NCI-H748 treated with DMSO at 0.1 percent for 48 hours (cell line): Measurements from ENCODE around the gene ZBTB49.
"Not testable (repeated sequence)": the region's sequence is repeated elsewhere in the genome, so short reads cannot be mapped to it uniquely, and the experiment has no call there.

Experiments used
- DNase-seq: peaks from one replicate; lab custom pipeline; 2025; lab: John Stamatoyannopoulos, UW

Gene ZBTB49

GRCh38 chr4:4325321-4325720 lies 35.3 kb downstream of the ZBTB49 start:
- DNase-seq, result no peak

GRCh38 chr4:4326166-4326565 lies 36.1 kb downstream of the ZBTB49 start:
- no peak for DNase-seq

GRCh38 chr4:4327652-4328121 lies 37.6 kb downstream of the ZBTB49 start:
- no peak for DNase-seq

- no peak for DNase-seq
These were observed 38.2 kb downstream of the ZBTB49 start for GRCh38 chr4:4328206-4328605.

GRCh38 chr4:4328840-4329239 lies 38.8 kb downstream of the ZBTB49 start:
- DNase-seq, result no peak

- DNase-seq, result no peak
These were observed 39.4 kb downstream of the ZBTB49 start for GRCh38 chr4:4329496-4329895.

- DNase-seq, result no peak
These were observed 40.7 kb downstream of the ZBTB49 start for GRCh38 chr4:4330794-4331193.

GRCh38 chr4:4332529-4332928 lies 42.5 kb downstream of the ZBTB49 start:
- no peak for DNase-seq

GRCh38 chr4:4333265-4333706 lies 43.2 kb downstream of the ZBTB49 start:
- no peak for DNase-seq

GRCh38 chr4:4334798-4335520 lies 44.9 kb downstream of the ZBTB49 start:
- no peak for DNase-seq

GRCh38 chr4:4338210-4339001 lies 48.4 kb downstream of the ZBTB49 start:
- no peak for DNase-seq

GRCh38 chr4:4339504-4340085 lies 49.5 kb downstream of the ZBTB49 start:
- no peak for DNase-seq

- DNase-seq, result no peak
These were observed 52.0 kb downstream of the ZBTB49 start for GRCh38 chr4:4341861-4342650.

- DNase-seq, result no peak
These were observed 53.0 kb downstream of the ZBTB49 start for GRCh38 chr4:4343038-4343437.

- no peak for DNase-seq
These were observed 55.0 kb downstream of the ZBTB49 start for GRCh38 chr4:4344915-4345527.

- DNase-seq, result no peak
These were observed 57.5 kb downstream of the ZBTB49 start for GRCh38 chr4:4347585-4347984.

GRCh38 chr4:4348585-4348984 lies 58.5 kb downstream of the ZBTB49 start:
- DNase-seq, result not testable (repeated sequence)

- no peak for DNase-seq
These were observed 59.8 kb downstream of the ZBTB49 start for GRCh38 chr4:4349867-4350266.

GRCh38 chr4:4350909-4351308 lies 60.9 kb downstream of the ZBTB49 start:
- DNase-seq, result no peak

GRCh38 chr4:4355302-4355701 lies 65.3 kb downstream of the ZBTB49 start:
- DNase-seq, result no peak
